ENCODE results near the gene RER1. TPM values are rescaled to one million over a fixed set of nuclear protein-coding genes. Genes with fewer than 3 reads are reported as not detected.

RER1 gene
- polyA plus RNA-seq, 1 donor from 2014 or later, result 58.7 TPM

GRCh38 chr1:2352897-2353550 lies 38.6 kb upstream of the RER1 start:
- H2AFZ ChIP-seq (ENCODE audit: low read depth, low read length), result no peak overlapping the region
- H3K79me2 ChIP-seq (replicated peaks; ENCODE audit: insufficient read depth, low read length), result no peaks in the 10 kb centered on the region
- TF ChIP-seq POLR2AphosphoS5 (IDR thresholded peaks at IDR 0.05) (no peak), EZH2 (IDR thresholded peaks at IDR 0.05; ENCODE audit: borderline replicate concordance, insufficient read depth, low read length, poor library complexity, severe bottlenecking) (no peak)
- no peaks in the 10 kb centered on the region for H3K27me3 ChIP-seq (ENCODE audit: insufficient read depth, low read depth, low read length)
- H3K36me3 ChIP-seq (ENCODE audit: insufficient read depth, low read length), result no peaks in the 10 kb centered on the region
- no peak overlapping the region for H3K27ac ChIP-seq (ENCODE audit: low read length)
- H3K4me2 ChIP-seq (ENCODE audit: low read length), result no peak overlapping the region
- no peaks in the 10 kb centered on the region for H3F3A ChIP-seq (ENCODE audit: insufficient read depth, low read length, poor library complexity, severe bottlenecking)
- H3K9me2 ChIP-seq (ENCODE audit: insufficient read depth, low read length), result no peaks in the 10 kb centered on the region
- H3K4me3 ChIP-seq (ENCODE audit: low read length), result no peak overlapping the region
- H3K9ac ChIP-seq (ENCODE audit: low read length), result no peak overlapping the region
- H3K9me3 ChIP-seq (ENCODE audit: low read length), result no peaks in the 10 kb centered on the region
- no peaks in the 10 kb centered on the region for H4K20me1 ChIP-seq (ENCODE audit: insufficient read depth)

- H3K9me2 ChIP-seq (ENCODE audit: insufficient read depth, low read length), result no peaks in the 10 kb centered on the region
- no peak overlapping the region for H3K27ac ChIP-seq (ENCODE audit: low read length)
- H2AFZ ChIP-seq (ENCODE audit: low read depth, low read length), result no peak overlapping the region
- H4K20me1 ChIP-seq (ENCODE audit: insufficient read depth), result no peaks in the 10 kb centered on the region
- H3K79me2 ChIP-seq (replicated peaks; ENCODE audit: insufficient read depth, low read length), result no peaks in the 10 kb centered on the region
- H3F3A ChIP-seq (ENCODE audit: insufficient read depth, low read length, poor library complexity, severe bottlenecking), result no peaks in the 10 kb centered on the region
- no peaks in the 10 kb centered on the region for H3K9me3 ChIP-seq (ENCODE audit: low read length)
- no peak overlapping the region for H3K4me3 ChIP-seq (ENCODE audit: low read length)
- H3K4me2 ChIP-seq (ENCODE audit: low read length), result no peak overlapping the region
- no peak overlapping the region for H3K9ac ChIP-seq (ENCODE audit: low read length)
- H3K27me3 ChIP-seq (ENCODE audit: insufficient read depth, low read depth, low read length), result no peaks in the 10 kb centered on the region
- TF ChIP-seq EP300 (conservative IDR thresholded peaks at IDR 0.05; ENCODE audit: poor library complexity, severe bottlenecking), result no peak
- TF ChIP-seq RAD21 (conservative IDR thresholded peaks at IDR 0.05), result no peak
- TF ChIP-seq MXI1 (conservative IDR thresholded peaks at IDR 0.05; ENCODE audit: poor library complexity, severe bottlenecking), result no peak
- no peak for TF ChIP-seq REST (IDR thresholded peaks at IDR 0.05; ENCODE audit: borderline replicate concordance)
- no peak for TF ChIP-seq POLR2AphosphoS5 (IDR thresholded peaks at IDR 0.05)
- no peak for TF ChIP-seq EZH2 (IDR thresholded peaks at IDR 0.05; ENCODE audit: borderline replicate concordance, insufficient read depth, low read length, poor library complexity, severe bottlenecking)
- TF ChIP-seq TAF1 (IDR thresholded peaks at IDR 0.05; ENCODE audit: low read depth), result no peak
- no peak for TF ChIP-seq SMC3 (conservative IDR thresholded peaks at IDR 0.05; ENCODE audit: poor library complexity)
- no peak for TF ChIP-seq CTCF (IDR thresholded peaks at IDR 0.05; ENCODE audit: poor library complexity, severe bottlenecking)
- no peaks in the 10 kb centered on the region for H3K36me3 ChIP-seq (ENCODE audit: insufficient read depth, low read length)
Measured at GRCh38 chr1:2353551-2354438, 37.8 kb upstream of the RER1 start.
